Esophagus squamous epithelium (tissue), 5 donors: ENCODE measurements around the gene MAP3K21. TPM values are rescaled to one million over a fixed set of nuclear protein-coding genes. Genes with fewer than 3 reads are reported as not detected.

Source experiments
- DNase-seq: peaks from one replicate; lab custom pipeline; 2025; lab: John Stamatoyannopoulos, UW
- H3K27ac ChIP-seq, 4 donors: fragments of 200-600 bp; sonication (generic); one replicate each; pipeline ENCODE4 v1.5.1; 2016 to 2019; ENCODE audit warnings: mild to moderate bottlenecking in 1 of 4
- H3K27me3 ChIP-seq, 4 donors: fragments of 200-600 bp; sonication (generic); 1 replicate in 3 of 4; 2 replicates in 1 of 4; pipeline versions ENCODE4 v1.5.1 to v1.6.0; 2017 to 2021; ENCODE audit warnings: antibody characterized with exemption in 1 of 4
- H3K36me3 ChIP-seq, 3 donors: fragments of 200-600 bp; sonication (generic); one replicate each; pipeline ENCODE4 v1.5.1; 2016 to 2019
- H3K4me1 ChIP-seq, 3 donors: fragments of 200-600 bp; sonication (generic); one replicate each; pipeline ENCODE4 v1.5.1; 2017 to 2019
- H3K4me3 ChIP-seq, 4 donors: fragments of 200-600 bp; sonication (generic); 1 replicate in 3 of 4; 2 replicates in 1 of 4; pipeline ENCODE4 v1.5.1; 2016 to 2019; ENCODE audit warnings: mild to moderate bottlenecking in 2 of 4, moderate library complexity in 1 of 4
- H3K9me3 ChIP-seq, 3 donors: fragments of 200-600 bp; sonication (generic); one replicate each; pipeline ENCODE4 v1.5.1; 2016 to 2019
- CTCF ChIP-seq, 6 experiments: fragments of 450-650 bp in 4 of 6; fragments of 200-600 bp in 2 of 6; sonication (generic) in 2 of 6; IDR thresholded peaks; one replicate each; pipeline ENCODE4 v1.5.1; 2016 to 2019; ENCODE audit warnings: antibody characterized with exemption in 6 of 6, mild to moderate bottlenecking in 4 of 6, moderate library complexity in 4 of 6
- POLR2A ChIP-seq, 4 donors: fragments of 450-650 bp; IDR thresholded peaks; one replicate each; pipeline ENCODE4 v1.6.1; 2017; ENCODE audit warnings: antibody characterized with exemption in 4 of 4, mild to moderate bottlenecking in 4 of 4, moderate library complexity in 3 of 4
- WGBS, 2 donors: methylation state at CpG; one replicate each; pipeline ENCODE4 v1.1.5; 2018; 5-methylcytosine and 5-hydroxymethylcytosine counted together
- intact Hi-C: fragments of 100-400 bp; cut with DNase I; formaldehyde crosslinking; loops from one replicate; pipeline ENCODE4 v1.15.0; 2022
- total RNA-seq, 4 donors: library from RNA; depleted of rRNA; stranded (reverse); fragments of >200 nt; gene quantifications; one replicate each; pipeline ENCODE4 v1.1.0, GENCODE V29; 2016
- donor health status: DM: yes; HTN: yes; CAD: no.

Gene MAP3K21
- total RNA-seq, 4 donors from 2014 or later, result 2.4 to 8.4 (median 4.8) TPM

- TF ChIP-seq POLR2A (IDR thresholded peaks at IDR 0.05) (no peak), CTCF (IDR thresholded peaks at IDR 0.05) (no peak)
- intact Hi-C loops, result no loop called here
- Histone ChIP-seq H3K4me3 (no peak overlapping the region), H3K27ac (no peak overlapping the region), H3K27me3 (peaks cover 0 to 40% (median 0%) of the 10 kb centered on the region in 4 donors), H3K4me1 (peaks cover 0 to 6% (median 0%) of the 10 kb centered on the region in 3 donors), H3K9me3 (no peaks in the 10 kb centered on the region), H3K36me3 (peaks cover 0 to 5% (median 0%) of the 10 kb centered on the region in 3 donors)
- DNase-seq, result no peak
- WGBS, 2 donors, result 53 to 75% methylated on average over 3 of the region's 3 CpGs
Observed at GRCh38 chr1:233387585-233387984, 60.1 kb downstream of the MAP3K21 start.

GRCh38 chr1:233389169-233389568 lies 61.6 kb downstream of the MAP3K21 start:
- TF ChIP-seq POLR2A (IDR thresholded peaks at IDR 0.05), result no peak
- no peak for TF ChIP-seq CTCF (IDR thresholded peaks at IDR 0.05)
- H3K4me3 ChIP-seq, result no peak overlapping the region
- intact Hi-C loops, result no loop called here
- H3K36me3 ChIP-seq, result no peaks in the 10 kb centered on the region
- H3K4me1 ChIP-seq, result peaks cover 0 to 6% (median 0%) of the 10 kb centered on the region in 3 donors
- no peak for DNase-seq
- H3K27me3 ChIP-seq, result peaks cover 0 to 55% (median 0%) of the 10 kb centered on the region in 4 donors
- no peak overlapping the region for H3K27ac ChIP-seq
- no peaks in the 10 kb centered on the region for H3K9me3 ChIP-seq
- WGBS, 2 donors, result 55 to 83% methylated on average over 1 of the region's 1 CpG

DNA sequence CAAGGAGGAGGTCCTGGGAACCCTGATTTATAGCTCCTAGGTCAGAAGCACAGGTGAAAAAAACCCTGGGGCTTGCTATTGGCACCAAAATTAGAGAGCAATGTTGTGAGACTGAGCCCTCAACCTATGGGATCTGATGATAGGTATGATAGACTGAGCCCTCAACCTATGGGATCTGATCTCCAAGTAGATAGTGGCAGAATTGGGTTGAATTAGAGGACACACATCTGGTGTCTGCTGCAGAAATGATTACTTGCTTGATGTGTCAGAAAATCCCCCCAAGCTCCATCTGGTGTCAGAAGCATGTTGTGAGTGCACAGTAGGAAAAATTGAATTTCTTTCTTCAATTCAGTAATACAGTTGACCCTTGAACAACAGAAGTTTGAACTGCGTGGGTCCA lies 62.4 kb downstream of the MAP3K21 start:
- no peaks in the 10 kb centered on the region for H3K9me3 ChIP-seq
- TF ChIP-seq CTCF (IDR thresholded peaks at IDR 0.05) (no peak), POLR2A (IDR thresholded peaks at IDR 0.05) (no peak)
- peaks cover 0 to 6% (median 0%) of the 10 kb centered on the region in 3 donors for H3K4me1 ChIP-seq
- intact Hi-C loops, result no loop called here
- no peak for DNase-seq
- WGBS, 2 donors, result 91 to 93% methylated on average over 1 of the region's 1 CpG
- no peak overlapping the region for H3K4me3 ChIP-seq
- no peak overlapping the region for H3K27ac ChIP-seq
- peaks cover 0 to 60% (median 0%) of the 10 kb centered on the region in 4 donors for H3K27me3 ChIP-seq
- H3K36me3 ChIP-seq, result no peaks in the 10 kb centered on the region

- Histone ChIP-seq H3K9me3 (no peaks in the 10 kb centered on the region), H3K4me1 (peaks cover 0 to 6% (median 0%) of the 10 kb centered on the region in 3 donors), H3K27ac (no peak overlapping the region), H3K4me3 (no peak overlapping the region), H3K36me3 (no peaks in the 10 kb centered on the region), H3K27me3 (peaks cover 0 to 70% (median 0%) of the 10 kb centered on the region in 4 donors)
- DNase-seq, result no peak
- WGBS, 2 donors, result 70 to 88% methylated on average over 3 of the region's 3 CpGs
- TF ChIP-seq POLR2A (IDR thresholded peaks at IDR 0.05) (no peak), CTCF (IDR thresholded peaks at IDR 0.05) (no peak)
- intact Hi-C loops, result no loop called here
Observed at GRCh38 chr1:233390842-233391737, 63.6 kb downstream of the MAP3K21 start.
